IPS-NIHi11 (cell line): ENCODE results near the gene OR51D1.

Experiments
- DNase-seq: peaks from one replicate; pipeline ENCODE4 v3.0.0; 2012; ENCODE audit warnings: mixed read lengths, low spot score

OR51D1 gene

GRCh38 chr11:4645974-4646373 lies 8.7 kb downstream of the OR51D1 start:
- DNase-seq: no peak

GRCh38 chr11:4647766-4648165 lies 10.5 kb downstream of the OR51D1 start:
- no peak for DNase-seq

GRCh38 chr11:4654635-4655369 lies 17.5 kb downstream of the OR51D1 start:
- no peak for DNase-seq

GRCh38 chr11:4658629-4659445 lies 21.6 kb downstream of the OR51D1 start:
- DNase-seq: no peak

GRCh38 chr11:4662876-4663275 lies 25.6 kb downstream of the OR51D1 start:
- no peak for DNase-seq

- DNase-seq: no peak
These were observed 26.9 kb downstream of the OR51D1 start for GRCh38 chr11:4664183-4664582.

DNA sequence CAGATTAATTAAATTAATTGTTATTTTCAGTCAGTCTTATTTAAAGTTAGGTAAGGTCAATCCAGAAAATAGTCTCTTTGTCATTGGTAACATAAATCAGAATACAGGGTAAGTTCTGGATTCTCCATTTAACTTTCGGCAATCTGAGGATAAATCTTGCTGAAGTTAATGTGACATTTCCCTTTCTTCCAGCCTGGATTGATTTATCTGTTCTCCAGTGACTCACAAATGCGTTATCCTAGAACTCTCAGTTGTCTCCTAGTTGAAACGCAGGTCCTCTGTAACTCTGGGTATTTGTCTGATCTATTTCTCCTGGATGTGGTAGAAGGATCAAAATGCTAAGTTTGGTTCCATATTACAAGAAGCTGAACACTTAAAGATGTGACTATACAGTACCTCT lies 27.5 kb downstream of the OR51D1 start:
- no peak for DNase-seq

DNA sequence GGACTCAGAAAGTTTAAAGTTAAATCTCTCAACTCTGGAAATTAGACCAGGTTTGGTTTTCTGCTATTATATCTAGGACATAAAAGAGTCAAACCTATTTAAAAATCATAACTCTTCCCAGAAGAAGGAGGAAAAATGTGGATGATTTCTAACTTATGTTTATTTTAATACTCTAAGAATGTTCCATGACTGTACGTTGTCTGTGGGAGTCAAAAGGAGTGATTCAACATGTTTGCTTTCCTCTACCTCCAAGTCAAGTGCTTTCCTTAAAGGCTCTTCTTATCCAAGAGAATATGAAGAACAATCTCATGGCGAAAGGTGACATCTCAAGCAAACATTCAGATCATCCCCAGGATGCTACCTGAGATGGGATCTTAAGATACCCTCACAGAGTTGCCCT lies 28.1 kb downstream of the OR51D1 start:
- DNase-seq: no peak

DNA sequence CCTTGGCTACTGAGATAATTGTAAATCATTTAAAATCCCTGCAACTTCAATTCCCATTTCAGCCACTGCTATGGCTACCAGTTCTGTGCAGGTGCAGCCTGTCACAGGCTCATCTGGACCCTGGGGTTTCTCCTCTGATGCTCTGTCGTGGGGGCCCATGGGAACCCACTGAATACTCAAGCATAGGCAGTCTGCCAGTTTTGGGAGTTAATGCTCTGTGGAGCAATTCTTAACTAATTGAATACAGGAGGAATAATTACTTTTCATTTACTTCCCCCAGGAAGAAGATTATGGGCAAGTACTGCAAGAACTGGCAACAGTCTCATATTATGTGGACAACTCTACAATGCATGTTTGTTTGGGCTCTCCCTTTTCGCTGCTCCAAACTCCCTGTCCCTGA lies 34.5 kb downstream of the OR51D1 start:
- DNase-seq: no peak

GRCh38 chr11:4672470-4672869 lies 35.2 kb downstream of the OR51D1 start:
- no peak for DNase-seq

GRCh38 chr11:4673781-4674180 lies 36.5 kb downstream of the OR51D1 start:
- DNase-seq: no peak

GRCh38 chr11:4677948-4678347 lies 40.7 kb downstream of the OR51D1 start:
- DNase-seq: no peak

- DNase-seq: no peak
These were observed 43.1 kb downstream of the OR51D1 start for GRCh38 chr11:4680341-4680740.

DNA sequence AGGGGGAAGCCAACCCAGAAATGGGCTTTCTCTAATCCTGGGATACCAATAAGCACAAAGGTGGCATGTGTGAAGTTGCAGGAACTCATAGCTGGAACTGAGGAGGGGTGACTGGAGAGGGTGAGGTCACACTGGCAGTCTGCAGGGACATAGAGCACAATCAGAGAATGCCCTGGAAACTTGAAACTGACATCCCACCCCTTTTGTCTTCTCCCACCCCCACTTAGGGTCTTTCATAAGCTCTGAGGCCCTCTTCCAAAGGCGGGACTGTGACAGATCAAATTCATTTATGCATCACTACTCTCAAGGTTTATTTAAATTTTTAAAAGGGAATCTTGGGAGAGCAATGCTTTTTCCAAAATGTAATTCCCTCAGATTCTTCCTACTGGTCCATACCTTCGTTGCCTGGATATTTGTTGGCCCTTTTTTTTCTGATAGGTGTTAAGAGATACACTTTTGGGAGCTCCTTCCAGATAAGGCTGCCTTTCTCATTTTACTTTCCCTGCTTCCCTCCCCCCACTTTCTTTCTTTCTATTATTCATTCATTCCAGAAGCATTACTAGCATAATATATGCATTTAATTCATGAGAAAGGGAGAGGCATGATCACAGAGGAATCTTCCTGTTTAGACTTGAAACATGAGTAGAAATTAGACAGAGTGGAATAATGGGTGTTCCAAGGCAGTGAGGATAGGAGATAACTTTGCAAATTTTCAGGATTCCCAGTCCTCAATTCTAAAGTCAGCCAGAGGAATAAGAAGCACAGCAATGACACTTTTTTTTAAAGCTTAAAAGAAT lies 45.5 kb downstream of the OR51D1 start:
- DNase-seq: no peak

DNA sequence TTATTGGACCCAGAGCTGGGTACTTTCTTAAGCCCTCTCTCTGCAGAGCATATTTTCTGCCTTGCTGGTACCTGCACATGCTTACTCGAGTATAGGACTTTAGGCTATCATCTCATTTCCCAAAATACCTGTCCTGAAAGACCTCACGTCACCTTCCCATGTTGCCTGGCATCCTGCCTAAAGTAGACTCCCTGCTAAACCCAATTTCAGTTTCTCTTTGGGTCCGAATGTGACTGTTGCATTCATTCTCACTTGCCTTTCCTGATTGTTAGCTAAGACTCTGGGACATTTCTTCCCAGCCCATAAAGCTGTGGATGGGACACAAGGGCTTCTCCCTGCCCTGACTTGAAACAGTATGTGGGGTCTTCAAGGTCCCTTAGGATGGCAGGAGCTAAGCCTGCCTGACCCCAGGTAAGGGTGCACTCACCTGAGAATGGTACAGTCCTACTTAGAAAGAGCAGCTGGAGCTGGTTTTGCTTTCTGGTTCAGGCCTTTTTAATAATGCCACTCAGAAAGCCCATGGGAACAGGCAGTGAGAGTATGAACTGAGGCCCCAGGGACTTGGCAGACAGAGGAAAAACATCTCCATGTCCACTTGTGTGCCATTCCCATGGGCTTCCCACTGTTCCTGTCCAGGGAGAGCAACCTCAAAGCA lies 47.5 kb downstream of the OR51D1 start:
- no peak for DNase-seq
